HG02588 (cell line): ENCODE data around the gene NODAL.

ENCODE experiments used
- ATAC-seq: cut with Tn5 transposase; IDR thresholded peaks from one replicate; pipeline ENCODE4 v1.9.1; 2021; ENCODE audit warnings: mild to moderate bottlenecking, moderate library complexity; ENCODE audit not compliant: unreplicated experiment

The NODAL gene

DNA sequence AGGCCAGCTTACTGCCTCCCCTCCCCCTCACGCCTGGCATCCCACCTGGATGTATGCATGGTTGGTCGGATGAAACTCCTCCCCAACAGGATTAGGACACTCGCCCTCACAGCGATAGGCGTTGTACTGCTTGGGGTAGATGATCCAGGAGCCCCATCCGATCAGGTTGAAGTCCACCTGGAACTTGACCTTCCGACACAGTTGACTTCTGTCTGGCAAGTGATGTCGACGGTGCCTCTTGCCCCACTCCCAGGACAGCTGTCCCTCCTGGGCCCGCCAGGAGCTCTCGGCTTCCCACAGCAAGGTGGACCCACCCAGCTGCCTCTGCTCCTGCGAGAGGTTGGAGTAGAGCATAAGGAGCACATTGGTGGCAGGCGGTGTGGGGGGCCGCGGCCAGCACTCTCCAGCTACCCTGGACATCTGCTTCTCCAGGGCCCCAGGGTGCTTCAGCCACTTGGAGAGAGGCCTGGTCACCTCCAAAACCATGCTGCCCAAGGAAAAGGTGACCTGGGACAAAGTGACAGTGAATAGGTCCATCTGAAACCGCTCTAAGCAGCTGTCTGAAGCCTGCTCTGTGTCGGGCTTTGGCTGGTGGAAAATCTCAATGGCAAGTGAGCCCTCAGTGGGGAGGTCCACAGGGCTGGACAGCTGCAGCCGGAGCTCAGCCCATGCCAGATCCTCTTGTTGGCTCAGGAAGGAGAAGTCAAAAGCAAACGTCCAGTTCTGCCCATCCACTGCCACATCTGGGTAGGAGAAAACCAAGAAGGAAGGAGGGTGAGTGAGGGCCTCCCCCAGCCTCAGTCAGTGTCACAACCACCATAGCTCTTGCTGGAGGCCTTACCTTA lies 6.0 kb downstream of the NODAL start:
- ATAC-seq, result no peak

DNA sequence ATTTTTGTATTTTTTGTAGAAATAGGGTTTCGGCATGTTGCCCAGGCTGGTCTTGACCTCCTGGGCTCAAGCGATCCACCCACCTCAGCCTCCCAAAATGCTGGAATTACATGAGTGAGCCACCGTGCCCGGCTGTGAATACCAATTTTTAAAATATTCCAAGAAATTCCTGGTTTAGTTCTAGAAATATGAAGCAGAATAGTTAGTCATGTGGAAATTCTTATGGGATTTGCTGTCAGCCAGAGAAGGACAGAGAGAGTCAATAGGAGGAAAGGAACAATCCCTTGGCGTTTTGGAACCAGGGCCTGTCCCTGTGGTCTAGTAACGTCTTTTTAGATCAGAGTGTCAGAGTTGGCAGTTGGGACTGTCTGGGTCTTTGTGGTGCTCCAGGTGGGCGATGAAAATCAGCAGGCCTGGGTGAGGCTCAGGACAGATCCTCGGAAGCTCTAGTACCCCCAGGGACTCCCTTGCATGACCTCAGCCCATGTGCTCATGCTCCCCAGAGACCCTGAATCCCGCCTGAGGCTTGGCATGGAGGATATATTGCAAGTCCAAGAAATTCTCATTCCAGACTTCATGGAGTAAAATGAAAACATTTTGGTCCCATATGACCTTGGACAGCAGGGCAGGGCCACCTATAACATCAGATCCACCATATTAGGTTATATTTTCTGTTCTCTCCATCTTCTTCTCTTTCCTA lies 7.8 kb downstream of the NODAL start:
- no peak for ATAC-seq

GRCh38 chr10:70432561-70433263 lies 8.8 kb downstream of the NODAL start:
- no peak for ATAC-seq

- ATAC-seq, result no peak
These were observed 9.4 kb downstream of the NODAL start for GRCh38 chr10:70432101-70432500.

- no peak for ATAC-seq
These were observed 10.7 kb downstream of the NODAL start for GRCh38 chr10:70430493-70431445.

DNA sequence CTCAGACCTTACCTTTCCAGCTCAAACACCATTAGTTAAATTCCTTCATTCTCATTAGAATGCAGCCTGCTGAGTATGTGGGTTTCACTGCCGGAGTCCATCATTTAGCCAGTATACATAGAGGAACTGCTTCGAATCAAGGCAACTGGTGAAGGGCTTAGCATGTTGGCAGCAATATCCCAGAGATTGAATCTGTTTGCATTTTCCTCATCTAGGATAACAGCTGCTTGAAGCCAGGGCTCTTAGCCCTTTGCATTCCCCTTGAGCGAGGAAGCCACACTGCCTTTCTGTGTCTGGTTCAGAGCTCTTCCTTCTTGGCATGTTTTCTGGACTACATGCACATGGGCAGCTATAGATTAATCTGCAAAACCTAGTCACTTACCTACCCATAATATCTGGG lies 14.7 kb downstream of the NODAL start:
- ATAC-seq, result no peak

GRCh38 chr10:70425096-70425495 lies 16.4 kb downstream of the NODAL start:
- ATAC-seq, result no peak

DNA sequence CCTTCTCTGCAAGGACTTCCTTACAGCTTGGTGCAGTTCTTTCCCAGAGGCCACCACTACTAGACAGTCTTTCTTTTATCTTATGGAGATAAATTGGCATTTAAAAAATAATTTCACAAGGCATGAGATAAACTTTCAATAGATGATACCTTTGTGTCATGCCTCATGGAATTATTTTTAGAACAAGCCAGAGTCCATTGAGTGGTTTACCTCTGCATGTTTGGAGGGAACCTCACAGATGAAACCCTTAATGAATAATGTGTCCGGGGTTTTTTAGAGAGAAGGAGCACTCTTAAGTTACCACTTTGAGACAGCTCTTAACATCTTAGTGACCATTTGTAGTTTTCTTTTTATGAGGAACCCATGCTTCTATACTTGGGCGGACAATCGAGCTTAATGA lies 17.2 kb downstream of the NODAL start:
- ATAC-seq, result no peak

- ATAC-seq, result no peak
These were observed 22.8 kb downstream of the NODAL start for GRCh38 chr10:70418713-70419112.

DNA sequence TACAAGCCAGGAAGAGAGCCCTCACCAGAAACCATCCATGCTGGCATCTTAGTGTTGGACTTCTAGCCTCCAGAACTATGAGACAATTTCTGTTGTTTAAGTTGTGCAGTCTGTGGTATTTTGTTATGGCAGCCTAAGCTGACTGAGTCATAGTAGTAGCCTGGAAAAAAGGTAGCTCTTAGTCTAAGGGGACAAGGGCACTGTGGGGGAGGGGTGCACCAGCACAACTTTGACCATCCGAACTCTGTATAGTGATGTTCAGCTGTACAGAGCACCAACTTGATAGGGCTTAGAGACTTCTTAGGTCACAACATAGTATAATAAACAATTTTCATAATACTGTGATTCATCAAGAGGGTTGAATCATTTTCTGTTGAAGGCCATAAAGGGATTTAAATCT lies 23.3 kb downstream of the NODAL start:
- ATAC-seq, result no peak

GRCh38 chr10:70417568-70417967 lies 23.9 kb downstream of the NODAL start:
- no peak for ATAC-seq

GRCh38 chr10:70412356-70412755 lies 29.1 kb downstream of the NODAL start:
- no peak for ATAC-seq

- no peak for ATAC-seq
These were observed 30.9 kb downstream of the NODAL start for GRCh38 chr10:70410608-70411007.

DNA sequence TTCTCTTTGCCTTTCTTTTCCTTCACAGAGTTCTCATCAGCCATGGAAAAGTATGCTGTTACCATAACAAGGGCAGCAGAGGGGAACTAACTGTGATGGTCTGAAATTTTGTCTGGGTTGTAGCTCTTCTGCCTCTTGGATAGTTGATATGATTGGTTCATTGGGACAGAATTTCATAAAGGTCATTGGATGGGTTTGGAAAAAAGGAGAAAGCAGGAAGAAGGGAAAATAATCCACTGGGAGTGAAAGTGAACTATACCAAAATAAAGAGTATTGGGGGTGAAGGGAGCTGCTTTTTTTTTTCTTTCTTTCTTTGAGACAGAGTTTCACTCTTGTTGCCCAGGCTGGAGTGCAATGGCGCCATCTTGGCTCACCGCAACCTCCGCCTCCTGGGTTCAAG lies 31.7 kb downstream of the NODAL start:
- ATAC-seq, result no peak

DNA sequence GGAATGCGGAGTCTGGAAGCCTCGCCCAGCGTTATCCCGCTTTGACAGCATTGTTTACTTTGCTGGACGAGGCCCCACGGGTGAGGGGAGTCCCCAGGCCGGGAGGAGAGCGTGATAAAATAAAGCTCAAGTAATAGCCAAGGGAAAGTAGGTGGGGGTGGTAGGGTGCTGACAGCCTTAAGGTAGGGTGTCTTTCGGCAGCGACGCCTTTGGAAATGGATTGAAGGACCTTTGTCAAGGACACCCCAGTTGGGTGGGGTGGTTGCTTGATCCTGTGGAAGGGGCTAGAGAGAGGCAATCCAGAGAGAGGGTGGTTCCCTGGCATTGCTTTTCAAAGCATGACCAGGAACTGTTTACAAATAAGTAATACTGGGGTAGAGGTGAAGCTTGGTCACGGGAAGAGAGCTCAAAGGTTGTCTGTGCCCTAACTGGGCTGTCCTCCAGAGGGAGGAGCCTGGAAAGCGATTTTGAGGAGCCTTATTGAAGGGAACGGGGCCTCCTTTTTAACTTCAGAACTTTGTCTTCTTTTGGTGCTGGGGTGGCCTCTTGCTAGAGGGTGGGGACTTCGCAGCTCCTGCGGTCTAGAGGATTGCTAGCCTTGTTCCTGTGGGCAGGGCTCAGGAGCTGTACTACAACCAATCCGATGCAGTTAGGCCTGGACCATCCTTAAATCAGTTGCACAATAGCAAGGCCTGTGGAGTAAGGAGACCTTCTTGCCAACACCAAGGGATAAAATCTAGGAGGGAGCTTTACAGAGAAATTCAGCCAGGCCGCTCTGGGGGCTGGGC lies 36.2 kb downstream of the NODAL start:
- ATAC-seq, result peak; percentile 34

- no peak for ATAC-seq
These were observed 36.8 kb downstream of the NODAL start for GRCh38 chr10:70404787-70405036.

- ATAC-seq, result peak; percentile 84
These were observed 37.3 kb downstream of the NODAL start, which contains the start of gene EIF4EBP2 for GRCh38 chr10:70404036-70404786. TSS of gene EIF4EBP2 (plus strand) at chr10:70404145. CDS start at chr10:70404402, 257 bp downstream.

DNA sequence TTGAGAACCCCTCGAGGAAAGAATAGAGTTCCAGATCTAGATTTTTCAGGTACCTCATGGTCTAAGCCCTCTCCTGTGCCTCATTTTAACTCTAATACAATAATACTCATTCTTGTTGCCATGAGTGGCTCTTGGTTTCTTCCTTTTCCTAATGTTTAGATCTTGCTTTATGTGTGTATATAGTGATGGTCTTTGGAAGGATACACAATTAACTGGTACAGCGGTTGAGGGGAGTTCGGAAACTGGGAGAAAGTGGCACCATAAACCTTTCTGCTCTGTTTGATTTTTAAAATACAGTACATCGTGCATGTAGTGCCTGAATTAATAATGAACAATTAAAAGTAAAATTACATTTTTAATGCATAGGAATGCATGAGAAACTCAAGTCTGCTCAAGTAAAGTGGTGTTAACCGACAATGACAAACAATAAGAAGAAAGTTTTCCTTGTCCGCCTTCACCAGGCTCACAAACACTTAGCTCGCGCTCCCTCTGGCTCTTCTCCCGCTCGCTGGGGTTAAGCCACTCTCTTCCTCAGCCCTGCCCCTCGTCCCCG lies 37.9 kb downstream of the NODAL start:
- no peak for ATAC-seq

DNA sequence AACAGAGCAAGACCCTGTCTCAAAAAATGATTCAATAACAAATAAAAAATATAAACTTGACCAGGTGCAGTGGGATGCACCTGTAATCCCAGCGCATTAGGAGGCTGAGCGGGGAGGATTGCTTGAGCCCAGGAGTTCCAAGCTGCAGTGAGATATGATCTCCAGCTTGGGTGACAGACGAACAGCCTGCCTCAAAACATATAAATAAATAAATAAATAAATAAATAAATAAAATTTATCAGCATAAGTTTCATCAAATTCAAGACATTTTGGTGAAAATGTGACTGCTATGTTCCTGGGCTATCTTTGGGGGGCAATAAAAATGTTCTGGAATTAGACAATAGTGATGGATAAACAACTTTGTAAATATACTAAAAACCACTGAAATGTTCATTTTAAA lies 42.3 kb downstream of the NODAL start:
- no peak for ATAC-seq
